DMS 273 (cell line): ENCODE data around the gene C12orf54.
A peak's percentile ranks its signal among the peaks of the same experiment; 100 is the strongest.
"Not testable (repeated sequence)": the region's sequence is repeated elsewhere in the genome, so short reads cannot be mapped to it uniquely, and the experiment has no call there.

Experiments
- DNase-seq: peaks from one replicate; lab custom pipeline; 2025; ENCODE audit not compliant: unreplicated experiment; lab: John Stamatoyannopoulos, UW

Gene C12orf54

DNA sequence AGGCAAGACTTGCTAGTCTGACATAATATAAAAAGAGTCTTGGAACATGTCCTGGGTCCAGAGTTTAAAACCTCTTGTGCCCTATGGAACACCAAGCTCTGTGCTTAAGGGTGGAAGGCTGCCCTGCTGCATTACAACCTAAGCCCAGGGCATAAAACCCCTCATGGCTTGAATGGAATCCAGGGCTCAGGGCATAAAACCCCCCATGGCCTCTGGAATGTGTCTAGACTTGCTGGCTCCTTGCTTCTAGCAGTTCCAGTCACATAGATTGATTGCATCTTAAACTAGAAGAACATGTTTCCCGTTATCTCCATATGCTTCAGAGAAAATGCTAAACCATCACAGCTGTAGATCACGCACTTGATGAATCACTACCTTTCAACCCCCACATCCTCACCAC is 24.5 kb downstream of the C12orf54 start:
- not testable (repeated sequence) for DNase-seq

GRCh38 chr12:48508987-48509386 is 26.7 kb downstream of the C12orf54 start:
- DNase-seq, result no peak

GRCh38 chr12:48510111-48510510 is 27.8 kb downstream of the C12orf54 start:
- DNase-seq, result no peak

GRCh38 chr12:48512855-48513254 is 30.6 kb downstream of the C12orf54 start:
- no peak for DNase-seq

- DNase-seq, result no peak
These were observed 32.4 kb downstream of the C12orf54 start for GRCh38 chr12:48514728-48515127.

DNA sequence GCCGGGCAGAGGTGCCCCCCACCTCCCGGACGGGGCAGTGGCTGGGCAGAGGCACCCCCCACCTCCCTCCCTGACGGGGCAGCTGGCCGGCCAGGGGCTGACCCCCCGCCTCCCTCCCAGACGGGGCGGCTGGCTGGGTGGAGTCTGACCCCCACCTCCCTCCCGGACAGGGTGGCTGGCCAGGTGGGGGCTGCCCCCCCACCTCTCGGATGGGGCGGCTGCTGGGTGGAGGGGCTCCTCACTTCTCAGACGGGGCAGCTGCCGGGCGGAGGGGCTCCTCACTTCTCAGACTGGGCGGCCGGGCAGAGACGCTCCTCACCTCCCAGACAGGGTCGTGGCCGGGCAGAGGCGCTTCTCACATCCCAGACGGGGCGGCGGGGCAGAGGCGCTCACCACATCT is 38.1 kb downstream of the C12orf54 start:
- not testable (repeated sequence) for DNase-seq

- DNase-seq, result no peak
These were observed 43.0 kb downstream of the C12orf54 start, which contains the start of gene OR8S1 for GRCh38 chr12:48525332-48525731. Gene OR8S1, plus strand, starts transcription at chr12:48525632. Its CDS starts 0 bp downstream, at chr12:48525632.

GRCh38 chr12:48527891-48528670 is 45.8 kb downstream of the C12orf54 start:
- DNase-seq, result no peak

GRCh38 chr12:48532601-48533000 is 50.3 kb downstream of the C12orf54 start:
- no peak for DNase-seq

- DNase-seq, result no peak
These were observed 54.3 kb downstream of the C12orf54 start for GRCh38 chr12:48536602-48537001.

DNA sequence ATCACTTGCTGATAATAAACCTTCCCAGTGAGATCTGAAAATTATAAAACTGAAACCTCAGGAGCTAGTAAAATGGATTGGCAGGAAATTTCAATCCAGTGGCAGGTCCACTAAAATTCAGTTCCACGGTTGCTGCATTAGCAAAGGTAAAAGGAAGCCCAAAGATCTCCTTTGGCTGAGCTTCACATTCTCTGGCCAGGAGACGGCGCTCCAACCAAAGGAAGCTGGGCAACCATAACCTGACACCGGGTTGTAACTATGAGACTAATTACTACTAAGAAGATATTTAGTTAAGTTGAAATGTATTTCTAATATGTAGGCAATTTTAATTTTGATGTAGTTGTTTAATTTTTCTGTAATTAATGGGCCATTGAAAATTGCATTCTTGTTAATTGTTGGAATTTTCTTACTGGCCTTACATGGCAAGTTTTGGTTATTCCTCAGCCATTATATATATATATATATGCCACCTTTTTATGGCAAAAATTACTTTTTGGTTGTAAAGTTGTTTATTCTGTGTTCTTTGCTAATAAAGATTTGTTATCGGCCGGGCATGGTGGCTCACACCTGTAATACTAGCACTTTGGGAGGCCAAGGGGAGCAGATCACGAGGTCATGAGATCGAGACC is 60.1 kb downstream of the C12orf54 start:
- DNase-seq, result peak; percentile 63

DNA sequence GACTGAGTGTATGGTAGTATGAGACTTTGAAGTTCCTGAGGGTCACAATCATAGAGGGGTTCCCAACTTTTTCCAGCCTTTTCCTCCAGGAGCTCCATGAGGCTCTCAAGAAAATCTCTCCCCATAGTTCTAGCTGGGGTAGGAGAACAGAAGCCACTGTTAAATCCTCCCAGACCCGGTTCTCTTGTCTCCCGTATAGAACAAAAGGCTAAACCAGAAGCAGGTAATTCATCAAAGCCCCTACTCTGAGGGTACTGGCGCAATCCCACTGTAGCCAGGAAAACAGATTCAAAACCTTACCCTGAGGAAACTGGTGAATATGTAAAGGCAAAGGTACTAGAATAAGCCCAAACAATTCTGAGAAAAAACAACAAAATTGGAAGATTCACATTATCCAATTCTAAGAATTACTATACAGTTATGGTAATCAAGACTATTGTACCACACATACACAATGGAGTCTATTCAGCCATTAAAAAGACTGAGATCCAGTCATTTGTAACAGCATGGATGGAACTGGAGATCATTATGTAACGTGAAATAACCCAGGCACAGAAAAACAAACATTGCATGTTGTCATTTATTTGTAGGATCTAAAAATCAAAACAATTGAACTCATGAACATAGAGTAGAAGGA is 63.7 kb downstream of the C12orf54 start:
- no peak for DNase-seq
